GM18508 (cell line): ENCODE data around the gene GUCY2C.

Source experiments
- ATAC-seq: cut with Tn5 transposase; IDR thresholded peaks from one replicate; pipeline ENCODE4 v1.9.1; 2021; ENCODE audit warnings: moderate number of reproducible peaks; ENCODE audit not compliant: insufficient read depth, unreplicated experiment

Gene GUCY2C

DNA sequence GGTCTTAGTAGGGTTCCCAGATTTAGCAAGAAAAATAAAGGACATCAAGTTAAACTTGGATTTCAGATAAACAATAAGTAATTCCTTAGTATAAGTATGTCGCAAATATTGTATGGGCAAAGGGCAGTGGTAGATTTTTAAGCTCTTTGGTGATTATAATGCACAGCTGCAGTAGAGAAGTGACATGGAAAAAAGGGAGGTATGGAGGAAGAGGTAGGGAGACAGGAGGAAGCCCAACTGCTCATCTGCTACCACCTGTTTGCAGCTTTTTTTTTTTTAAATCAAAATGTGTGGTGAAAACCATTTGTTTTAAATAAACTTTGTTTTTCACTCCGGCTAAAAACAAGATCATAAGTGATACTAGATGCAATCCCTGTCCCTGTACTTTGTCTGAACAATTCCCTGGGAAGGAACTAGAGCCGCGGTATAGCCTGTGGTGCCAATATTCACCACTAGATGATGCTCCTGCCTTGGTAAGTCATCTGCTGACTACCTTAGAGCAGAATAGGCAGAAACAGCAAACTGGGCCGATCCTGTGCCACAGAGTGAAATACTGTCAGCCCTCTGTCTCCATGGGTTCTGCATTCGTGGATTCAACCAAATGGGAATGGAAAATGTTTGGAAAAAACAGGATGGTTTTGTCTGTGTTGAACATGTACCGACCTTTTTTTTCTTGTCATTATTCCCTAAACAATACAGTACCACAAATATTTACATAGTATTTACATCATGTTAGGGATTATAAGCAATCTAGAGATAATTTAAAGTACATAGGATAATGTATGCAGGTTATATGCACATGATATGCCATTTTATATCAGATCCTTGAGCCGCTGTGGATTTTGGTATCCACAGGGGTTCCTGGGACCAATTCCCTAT is 66.3 kb downstream of the GUCY2C start:
- peak; percentile 83 for ATAC-seq

DNA sequence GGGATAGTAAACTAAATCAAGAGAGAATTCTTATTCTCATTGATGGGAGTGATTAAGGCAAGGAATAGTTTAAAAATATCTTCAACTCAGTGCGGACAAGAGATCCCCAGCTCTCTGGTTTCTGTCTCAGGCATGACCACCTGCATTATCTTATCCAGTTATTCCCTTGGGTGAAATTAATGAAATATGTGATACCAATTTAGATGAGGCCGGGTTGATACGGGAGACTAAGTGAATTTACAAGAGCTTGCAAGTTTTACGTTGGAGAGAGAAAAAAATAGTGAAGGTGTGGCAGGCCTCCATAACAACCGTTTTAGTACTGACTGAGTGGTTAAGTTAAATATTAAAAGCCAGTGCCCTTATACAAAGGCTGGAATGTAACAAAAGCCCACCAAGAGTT is 67.6 kb downstream of the GUCY2C start:
- no peak for ATAC-seq

DNA sequence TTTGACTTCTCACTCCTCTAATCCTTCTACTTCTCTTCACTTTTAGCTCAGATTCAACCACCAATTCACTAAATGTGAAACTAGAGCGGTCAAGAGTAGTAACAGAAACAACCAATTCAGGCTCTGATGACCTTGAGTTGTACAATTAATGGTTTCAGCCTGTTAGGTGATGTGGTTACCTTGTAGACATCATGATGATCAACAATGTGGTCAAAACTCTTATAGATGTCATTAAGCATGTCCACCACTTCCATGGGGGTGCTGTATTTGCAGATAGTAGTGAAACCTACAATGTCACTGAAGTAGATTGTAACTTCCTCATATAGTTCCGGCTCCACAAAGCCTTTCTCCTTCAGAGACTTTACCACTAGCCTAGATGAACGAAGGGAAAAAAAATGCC is 74.6 kb downstream of the GUCY2C start:
- ATAC-seq: peak; percentile 65

DNA sequence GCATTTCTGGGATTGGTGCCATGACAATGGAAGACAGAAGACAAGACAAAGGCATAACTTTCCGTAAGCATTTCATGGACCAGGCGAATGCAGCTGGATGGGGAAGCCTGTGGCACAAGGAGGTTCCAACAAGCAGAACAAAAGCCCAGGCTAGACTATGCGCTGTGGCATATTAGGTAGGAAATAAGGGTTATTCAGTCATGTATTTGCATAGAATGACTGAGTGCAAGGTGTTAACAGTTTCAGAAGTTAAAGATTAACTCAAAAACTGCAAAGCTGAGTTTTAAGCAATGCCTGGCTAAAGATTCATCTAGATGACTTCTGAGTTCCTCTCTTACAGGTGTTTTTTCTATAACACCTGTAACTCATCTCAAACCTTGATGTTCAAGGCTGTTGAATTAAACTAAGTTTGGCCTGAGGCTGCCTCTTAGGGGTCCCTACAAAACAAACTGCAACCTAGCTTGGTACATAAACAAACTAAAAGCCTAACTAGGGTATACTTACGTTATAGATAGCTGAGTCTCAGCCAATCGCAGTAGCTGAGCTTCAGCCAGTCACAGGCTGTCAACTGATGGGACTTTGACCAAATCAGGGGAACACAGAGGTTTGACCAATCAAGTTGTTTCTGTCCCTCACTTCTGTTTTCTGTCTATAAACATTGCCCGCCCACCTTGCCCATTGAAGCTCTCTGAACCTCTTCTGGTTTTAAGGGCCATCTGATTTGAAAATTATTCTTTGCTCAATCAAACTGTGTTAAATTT is 76.5 kb downstream of the GUCY2C start:
- ATAC-seq: peak; percentile 64

DNA sequence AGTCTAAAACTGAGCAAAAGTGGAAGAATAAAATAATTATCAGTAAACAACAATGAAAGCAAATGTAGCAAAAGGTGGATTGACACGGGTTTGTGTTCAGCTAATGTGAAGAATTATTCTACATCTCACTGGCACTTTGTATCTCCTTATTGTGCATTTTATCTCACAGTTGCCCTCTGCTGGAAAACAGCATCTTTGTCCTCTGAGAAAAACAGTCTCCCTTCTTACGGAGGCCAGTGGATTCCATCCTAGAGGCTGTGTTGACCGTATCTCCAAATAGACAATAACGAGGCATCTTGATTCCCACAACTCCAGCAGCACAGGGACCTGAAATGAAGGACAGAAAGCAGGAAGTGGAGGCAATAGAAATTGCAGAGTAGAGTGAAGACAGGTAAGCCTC is 77.4 kb downstream of the GUCY2C start:
- ATAC-seq: no peak

GRCh38 chr12:14614704-14615121 is 81.7 kb downstream of the GUCY2C start:
- ATAC-seq: peak; percentile 33

- peak; percentile 95 for ATAC-seq
Measured at GRCh38 chr12:14613718-14614117, 82.7 kb downstream of the GUCY2C start.

DNA sequence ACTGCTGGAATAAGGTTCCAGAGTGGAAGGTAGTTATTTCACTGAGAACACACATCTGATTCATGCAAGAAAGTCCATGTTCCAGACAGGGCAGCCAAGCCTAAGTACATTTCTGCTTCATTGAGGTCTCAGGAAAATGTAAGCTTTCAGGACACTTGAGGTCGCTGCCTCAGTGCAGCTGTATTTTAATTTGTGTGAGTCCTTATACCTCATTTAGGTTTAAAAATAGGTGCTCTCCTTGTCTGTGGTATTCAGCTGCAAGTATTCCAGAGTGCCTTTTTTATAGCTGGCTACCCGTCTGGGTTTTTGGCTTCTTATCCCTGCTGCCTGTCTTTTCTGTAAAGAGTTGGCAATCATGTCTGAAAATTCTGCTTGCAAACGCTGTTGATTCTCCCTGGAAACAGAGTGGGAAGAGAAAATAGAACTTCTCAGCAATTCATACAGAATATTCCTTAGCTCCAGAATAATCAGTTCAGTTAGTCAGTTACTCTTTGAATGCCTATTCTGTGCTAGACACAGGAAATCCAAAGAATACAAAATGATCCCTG is 83.4 kb downstream of the GUCY2C start:
- ATAC-seq: no peak

DNA sequence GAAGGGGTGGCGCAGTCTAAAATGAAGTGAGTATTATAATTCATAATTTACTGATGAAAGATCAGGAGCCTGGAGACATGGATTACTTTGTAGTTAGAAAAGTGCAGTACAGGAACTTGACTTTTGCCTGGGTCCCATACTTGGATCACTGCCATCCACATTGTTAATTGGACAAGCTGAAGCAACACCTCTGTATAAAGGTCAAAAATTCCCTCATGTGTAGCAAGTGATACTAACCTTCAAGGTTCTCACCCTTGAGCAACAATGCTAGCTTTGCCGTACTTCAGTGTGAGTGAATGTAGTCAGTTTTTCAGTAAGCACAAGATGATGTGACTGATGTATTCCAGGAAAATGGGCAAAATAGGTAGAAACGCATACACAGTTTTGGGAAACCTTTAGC is 84.1 kb downstream of the GUCY2C start:
- ATAC-seq: no peak

- ATAC-seq: no peak
Measured at GRCh38 chr12:14611640-14612203, 84.7 kb downstream of the GUCY2C start.

GRCh38 chr12:14607568-14607967 is 88.8 kb downstream of the GUCY2C start:
- no peak for ATAC-seq

DNA sequence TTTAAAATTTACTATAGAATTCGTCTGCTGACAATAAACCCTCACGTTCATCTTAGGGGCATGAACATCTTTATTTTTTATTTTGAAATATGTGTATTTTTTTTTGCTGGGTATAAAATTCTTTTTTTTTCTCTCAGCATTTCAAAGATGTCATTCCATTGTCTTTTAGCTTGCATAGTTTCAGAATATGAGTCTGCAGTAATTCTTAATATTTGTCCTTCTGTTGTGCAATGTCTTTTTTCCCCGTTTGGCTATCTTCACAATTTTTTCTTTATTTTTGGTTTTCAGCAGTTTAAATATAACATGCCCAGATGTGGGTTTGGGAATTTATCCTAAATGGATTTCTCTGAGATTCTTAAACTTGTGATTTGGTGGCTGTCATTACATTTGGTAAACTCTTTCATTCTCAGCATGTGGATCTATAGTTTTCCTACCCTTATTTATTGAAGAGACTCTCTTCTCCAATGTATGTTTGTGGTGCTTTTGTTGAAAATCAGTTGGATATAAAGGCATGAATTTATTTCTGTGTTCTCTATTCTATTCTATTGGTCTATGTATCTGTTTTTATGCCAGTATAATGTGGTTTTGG is 90.9 kb downstream of the GUCY2C start:
- ATAC-seq: no peak

GRCh38 chr12:14601692-14602478 is 94.5 kb downstream of the GUCY2C start:
- ATAC-seq: no peak

DNA sequence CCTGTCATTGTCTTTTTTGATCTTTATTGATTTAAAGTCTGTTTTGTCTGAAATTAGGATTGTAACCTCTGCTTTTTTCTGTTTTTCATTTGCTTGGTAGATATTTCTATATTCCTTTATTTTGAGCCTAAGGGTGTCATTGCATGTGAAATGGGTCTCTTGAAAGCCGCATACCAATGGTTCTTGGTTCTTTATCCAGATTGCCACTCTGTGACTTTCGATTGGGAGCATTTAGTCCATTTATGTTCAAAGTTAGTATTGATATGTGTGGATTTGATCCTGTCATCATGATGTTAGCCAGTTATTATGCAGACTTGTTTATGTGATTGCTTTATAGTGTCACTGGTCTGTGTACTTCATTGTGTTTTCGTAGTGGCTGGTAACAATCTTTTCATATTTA is 98.9 kb downstream of the GUCY2C start:
- no peak for ATAC-seq

DNA sequence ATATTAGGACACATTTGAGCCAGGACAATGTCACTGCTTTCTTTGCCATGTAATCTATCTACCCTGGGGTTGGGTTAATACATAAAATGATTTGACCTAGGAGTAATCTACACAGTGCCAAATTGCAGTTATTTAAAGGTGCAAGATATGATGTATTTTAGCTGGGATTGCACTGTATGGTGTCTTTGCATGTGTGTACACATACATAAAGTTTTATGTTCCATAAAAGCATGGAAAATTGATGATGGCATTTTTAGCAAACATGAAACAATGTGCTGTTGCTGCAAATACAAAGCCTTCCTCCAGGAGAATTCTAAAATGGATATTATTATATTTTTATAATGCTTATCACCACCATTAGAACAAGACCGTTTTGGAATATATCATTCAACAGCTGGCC is 104.7 kb downstream of the GUCY2C start:
- ATAC-seq: no peak

GRCh38 chr12:14589169-14590004 is 107.0 kb downstream of the GUCY2C start:
- ATAC-seq: no peak

DNA sequence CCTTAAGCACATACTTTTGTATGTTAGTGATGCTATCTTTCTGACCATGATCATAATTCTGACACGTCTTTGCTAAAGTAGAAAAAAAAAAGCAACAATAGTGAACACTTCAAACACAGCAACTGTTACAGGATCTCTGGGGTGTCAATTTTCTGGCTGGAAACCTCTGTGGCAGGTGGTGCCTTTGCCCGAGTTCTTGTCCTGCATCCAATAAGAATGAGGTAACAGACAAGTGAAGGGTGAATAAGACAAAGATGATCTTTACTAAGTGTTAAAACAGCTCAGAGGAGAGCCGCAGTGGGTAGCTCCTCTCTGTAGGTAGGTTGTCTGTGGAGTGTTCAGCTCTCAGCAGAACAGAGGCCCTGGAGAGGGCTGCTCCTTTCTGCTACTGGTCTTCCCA is 107.8 kb downstream of the GUCY2C start:
- no peak for ATAC-seq

- no peak for ATAC-seq
Measured at GRCh38 chr12:14578646-14579045, 117.8 kb downstream of the GUCY2C start.

DNA sequence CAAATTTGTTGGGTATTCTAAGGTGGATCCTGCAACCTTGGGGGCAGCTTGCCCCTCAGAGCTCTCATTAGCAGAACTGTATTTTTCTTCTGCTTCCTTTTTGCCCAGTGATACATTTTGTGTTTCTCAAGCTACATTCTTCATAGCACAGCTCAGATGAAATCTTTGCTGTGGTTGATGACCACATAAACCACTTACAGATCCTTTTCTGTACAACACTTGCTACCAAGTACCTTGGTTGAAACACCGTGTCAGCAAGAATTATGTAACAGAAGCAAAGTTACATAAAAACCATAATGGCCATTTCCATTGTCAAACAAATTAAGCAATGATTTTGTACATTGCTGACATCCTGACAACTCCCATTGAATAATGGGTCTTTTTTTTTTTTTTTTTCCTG is 119.1 kb downstream of the GUCY2C start:
- ATAC-seq: no peak
